K562 (cell line): ENCODE measurements around the gene DNMT3A.

Experiments
- ATF2 ChIP-seq: sonication (generic); formaldehyde crosslinking; IDR thresholded peaks from 2 replicates; pipeline ENCODE4 v1.8.1; 2022; ENCODE audit warnings: missing genetic modification reagents
- CTCF ChIP-seq, 3 experiments: IDR thresholded peaks in 2 of 3; conservative IDR thresholded peaks in 1 of 3; 2 replicates each; pipeline ENCODE4 v1.5.1; 2011 to 2012; ENCODE audit warnings: low read length in 3 of 3, mild to moderate bottlenecking in 3 of 3, control low read depth in 2 of 3, improper control_type of control experiment in 1 of 3, inconsistent platforms in 1 of 3, low read depth in 1 of 3, mixed read lengths in 1 of 3, moderate library complexity in 1 of 3; ENCODE audit not compliant: insufficient read depth in 2 of 3
- EZH2 ChIP-seq: IDR thresholded peaks from 2 replicates; pipeline ENCODE4 v1.6.1; 2012; ENCODE audit warnings: low read depth, mild to moderate bottlenecking, inconsistent platforms, low read length, borderline replicate concordance
- FOXK2 ChIP-seq, 2 experiments: fragments of 450-650 bp; IDR thresholded peaks in 1 of 2; conservative IDR thresholded peaks in 1 of 2; 2 replicates each; pipeline ENCODE4 v1.6.1; 2016; ENCODE audit warnings: low read depth in 2 of 2, mild to moderate bottlenecking in 1 of 2
- HDAC2 ChIP-seq: fragments of 450-650 bp; IDR thresholded peaks from 2 replicates; pipeline ENCODE4 v1.6.1; 2016; ENCODE audit warnings: mild to moderate bottlenecking
- MLX ChIP-seq, 2 experiments: fragments of 450-650 bp in 1 of 2; sonication (generic) in 1 of 2; formaldehyde crosslinking; conservative IDR thresholded peaks; 2 replicates each; pipeline versions ENCODE4 v1.4.0 to v1.8.1; 2020 to 2022; ENCODE audit warnings: mild to moderate bottlenecking in 1 of 2, missing genetic modification reagents in 1 of 2
- MYC ChIP-seq, 2 experiments: fragments of 250-450 bp in 1 of 2; sonication (Bioruptor Pico) in 1 of 2; IDR thresholded peaks; 2 replicates each; pipeline versions ENCODE4 v1.5.1 to v1.6.1; 2012 to 2021; ENCODE audit warnings: low read depth in 2 of 2, borderline replicate concordance in 1 of 2, improper control_type of control experiment in 1 of 2, low read length in 1 of 2, mild to moderate bottlenecking in 1 of 2, moderate library complexity in 1 of 2
- PHF8 ChIP-seq: fragments of 200-600 bp; sonication (generic); IDR thresholded peaks from 2 replicates; pipeline ENCODE4 v1.6.1; 2012; ENCODE audit warnings: mixed run types, mild to moderate bottlenecking, inconsistent platforms, low read length, moderate library complexity, borderline replicate concordance
- POLR2A ChIP-seq: fragments of 450-650 bp; conservative IDR thresholded peaks from 2 replicates; pipeline ENCODE4 v1.6.1; 2016
- TARDBP ChIP-seq: fragments of 450-650 bp; IDR thresholded peaks from 2 replicates; pipeline ENCODE4 v1.6.1; 2016
- ZNF174 ChIP-seq: fragments of 250-450 bp; sonication (Bioruptor Pico); IDR thresholded peaks from 2 replicates; pipeline ENCODE4 v1.4.0; 2020; ENCODE audit warnings: mild to moderate bottlenecking

- TF ChIP-seq MLX (CRISPR knock-in tag; conservative IDR thresholded peaks at IDR 0.05) (no peak), HDAC2 (no peak), PHF8 (no peak), CTCF (IDR thresholded peaks at IDR 0.05 in 2 of 3, conservative IDR thresholded peaks at IDR 0.05 in 1 of 3; ENCODE audit: insufficient read depth in 2 of 3, low read depth in 1 of 3, low read length in 3 of 3) (no peak), EZH2 (no peak), ATF2 (CRISPR knock-in tag) (no peak), TARDBP (no peak), POLR2A (no peak), FOXK2 (conservative IDR thresholded peaks at IDR 0.05 in 1 of 2, IDR thresholded peaks at IDR 0.05 in 1 of 2; ENCODE audit: low read depth in 2 of 2) (no peak), ZNF174 (no peak), MYC (IDR thresholded peaks at IDR 0.05; ENCODE audit: low read depth, low read length) (no peak), MYC (CRISPR knock-in tag; IDR thresholded peaks at IDR 0.05; ENCODE audit: borderline replicate concordance, low read depth) (no peak)
These were observed 56.3 kb downstream of the DNMT3A start for GRCh38 chr2:25285265-25286024.
